HEK293 (cell line): Measurements from ENCODE around the gene PKHD1.

Source experiments
- CTCF ChIA-PET: fragments of 350-600 bp; formaldehyde crosslinking; extraction: SDS; loops from one replicate; lab custom pipeline; 2021; ENCODE audit warnings: antibody characterized with exemption; lab: Yijun Ruan, JAX
- POLR2A ChIA-PET: fragments of 300-600 bp; formaldehyde crosslinking; extraction: SDS; loops from one replicate; lab custom pipeline; 2020; ENCODE audit warnings: antibody characterized with exemption, inconsistent platforms; lab: Yijun Ruan, JAX
- H3K27ac ChIP-seq: fragments of 200-500 bp; sonication (Bioruptor generic); 2 replicates; pipeline ENCODE4 v1.5.1; 2014; ENCODE audit warnings: low read depth, low read length, control low read depth, inconsistent platforms; ENCODE audit errors: extremely low read depth
- H3K36me3 ChIP-seq, 2 experiments: fragments of 200-500 bp in 1 of 2; sonication (Bioruptor generic) in 1 of 2; 1 replicate in 1 of 2; 2 replicates in 1 of 2; pipeline ENCODE4 v1.5.1; 2014 to 2017; ENCODE audit warnings: inconsistent platforms in 2 of 2, low read length in 2 of 2; ENCODE audit not compliant: control insufficient read depth in 2 of 2, insufficient read depth in 1 of 2
- H3K4me1 ChIP-seq: fragments of 200-500 bp; sonication (Bioruptor generic); 2 replicates; pipeline ENCODE4 v1.5.1; 2014; ENCODE audit warnings: mild to moderate bottlenecking, low read length, inconsistent platforms; ENCODE audit not compliant: control insufficient read depth, insufficient read depth
- H3K4me3 ChIP-seq: 2 replicates; pipeline ENCODE4 v1.5.1; 2011; ENCODE audit warnings: low read depth, mild to moderate bottlenecking, control low read depth, low read length, moderate library complexity
- H3K9me3 ChIP-seq: fragments of 200-500 bp; sonication (Bioruptor generic); 2 replicates; pipeline ENCODE4 v1.5.1; 2014; ENCODE audit warnings: low read depth, low read length, inconsistent platforms; ENCODE audit not compliant: control insufficient read depth, insufficient read depth
- ATF2 ChIP-seq: fragments of 450-650 bp; formaldehyde crosslinking; IDR thresholded peaks from 2 replicates; pipeline ENCODE4 v1.5.1; 2016; ENCODE audit warnings: missing biosample characterization, missing genetic modification characterization, low read depth
- KLF1 ChIP-seq: fragments of 450-650 bp; formaldehyde crosslinking; IDR thresholded peaks from 2 replicates; pipeline ENCODE4 v1.5.1; 2016; ENCODE audit warnings: missing biosample characterization, missing genetic modification characterization
- KLF16 ChIP-seq: fragments of 450-650 bp; formaldehyde crosslinking; IDR thresholded peaks from 2 replicates; pipeline ENCODE4 v1.5.1; 2017; ENCODE audit warnings: missing biosample characterization, missing genetic modification characterization
- KLF9 ChIP-seq: fragments of 450-650 bp; formaldehyde crosslinking; IDR thresholded peaks from 2 replicates; pipeline ENCODE4 v1.5.1; 2016; ENCODE audit warnings: missing biosample characterization, missing genetic modification characterization, low read depth
- PRDM1 ChIP-seq: fragments of 450-650 bp; formaldehyde crosslinking; IDR thresholded peaks from 2 replicates; pipeline ENCODE4; 2016; ENCODE audit warnings: missing biosample characterization, missing genetic modification characterization
- SALL2 ChIP-seq: fragments of 450-650 bp; formaldehyde crosslinking; IDR thresholded peaks from 2 replicates; pipeline ENCODE4 v1.5.0; 2017; ENCODE audit warnings: missing biosample characterization, mild to moderate bottlenecking, missing genetic modification characterization, borderline replicate concordance
- WT1 ChIP-seq: fragments of 450-650 bp; formaldehyde crosslinking; IDR thresholded peaks from 2 replicates; pipeline ENCODE4 v1.5.1; 2016; ENCODE audit warnings: missing biosample characterization, missing genetic modification characterization
- YY1 ChIP-seq: fragments of 450-650 bp; formaldehyde crosslinking; IDR thresholded peaks from 2 replicates; pipeline ENCODE4 v1.5.1; 2018; ENCODE audit warnings: missing biosample characterization, missing genetic modification characterization
- ZBTB1 ChIP-seq: fragments of 450-650 bp; formaldehyde crosslinking; IDR thresholded peaks from 2 replicates; pipeline ENCODE4 v1.5.1; 2016; ENCODE audit warnings: missing biosample characterization, missing genetic modification characterization
- ZNF140 ChIP-seq: fragments of 450-650 bp; formaldehyde crosslinking; IDR thresholded peaks from 2 replicates; pipeline ENCODE4 v1.5.1; 2016; ENCODE audit warnings: missing biosample characterization, missing genetic modification characterization
- ZNF169 ChIP-seq: fragments of 450-650 bp; formaldehyde crosslinking; IDR thresholded peaks from 2 replicates; pipeline ENCODE4 v1.5.1; 2016; ENCODE audit warnings: missing biosample characterization, missing genetic modification characterization
- ZNF19 ChIP-seq: fragments of 450-650 bp; formaldehyde crosslinking; IDR thresholded peaks from 2 replicates; pipeline ENCODE4; 2016; ENCODE audit warnings: missing biosample characterization, missing genetic modification characterization, low read depth
- ZNF24 ChIP-seq: fragments of 450-650 bp; formaldehyde crosslinking; IDR thresholded peaks from 2 replicates; pipeline ENCODE4 v1.5.1; 2016; ENCODE audit warnings: missing biosample characterization, missing genetic modification characterization
- ZNF423 ChIP-seq: fragments of 450-650 bp; formaldehyde crosslinking; IDR thresholded peaks from 2 replicates; pipeline ENCODE4 v1.5.1; 2016; ENCODE audit warnings: missing biosample characterization, missing genetic modification characterization
- ZNF426 ChIP-seq: fragments of 450-650 bp; formaldehyde crosslinking; IDR thresholded peaks from 2 replicates; pipeline ENCODE4 v1.5.1; 2017; ENCODE audit warnings: missing biosample characterization, missing genetic modification characterization, mild to moderate bottlenecking, inconsistent platforms, moderate library complexity
- ZNF518A ChIP-seq: fragments of 450-650 bp; formaldehyde crosslinking; conservative IDR thresholded peaks from 2 replicates; pipeline ENCODE4 v1.5.1; 2016; ENCODE audit warnings: low read depth, missing biosample characterization, missing genetic modification characterization
- ZNF654 ChIP-seq: fragments of 450-650 bp; formaldehyde crosslinking; IDR thresholded peaks from 2 replicates; pipeline ENCODE4 v1.5.1; 2016; ENCODE audit warnings: low read depth, missing biosample characterization, missing genetic modification characterization
- ZNF768 ChIP-seq: fragments of 450-650 bp; formaldehyde crosslinking; IDR thresholded peaks from 2 replicates; pipeline ENCODE4 v1.5.1; 2018; ENCODE audit warnings: missing biosample characterization, mild to moderate bottlenecking, missing genetic modification characterization
- ZNF792 ChIP-seq: fragments of 450-650 bp; formaldehyde crosslinking; IDR thresholded peaks from 2 replicates; pipeline ENCODE4 v1.5.1; 2016; ENCODE audit warnings: missing biosample characterization, missing genetic modification characterization
- ZNF837 ChIP-seq: fragments of 450-650 bp; formaldehyde crosslinking; IDR thresholded peaks from 2 replicates; pipeline ENCODE4 v1.5.1; 2016; ENCODE audit warnings: missing biosample characterization, missing genetic modification characterization
- ZSCAN4 ChIP-seq: fragments of 450-650 bp; formaldehyde crosslinking; IDR thresholded peaks from 2 replicates; pipeline ENCODE4 v1.5.1; 2017; ENCODE audit warnings: missing biosample characterization, missing genetic modification characterization
- ZXDB ChIP-seq: fragments of 450-650 bp; formaldehyde crosslinking; IDR thresholded peaks from 2 replicates; pipeline ENCODE4 v1.5.1; 2016; ENCODE audit warnings: missing biosample characterization, missing genetic modification characterization
- TF ChIP-seq, protein P1 (sequence below): fragments of 450-650 bp; formaldehyde crosslinking; IDR thresholded peaks from 2 replicates; pipeline ENCODE4 v1.5.1; 2016; ENCODE audit warnings: missing biosample characterization, missing genetic modification characterization
- TF ChIP-seq, protein P2 (sequence below): fragments of 450-650 bp; formaldehyde crosslinking; IDR thresholded peaks from 2 replicates; pipeline ENCODE4 v1.5.1; 2016; ENCODE audit warnings: missing biosample characterization, missing genetic modification characterization

Gene PKHD1

GRCh38 chr6:51598171-51598570, 489.2 kb downstream of the PKHD1 start:
- Histone ChIP-seq H3K4me3 (no peak overlapping the region), H3K27ac (no peak overlapping the region), H3K4me1 (no peaks in the 10 kb centered on the region), H3K36me3 (no peaks in the 10 kb centered on the region), H3K9me3 (no peaks in the 10 kb centered on the region)
- TF ChIP-seq ZNF518A (no peak), KLF9 (tag by site-specific recombination) (no peak), ZNF140 (tag by site-specific recombination) (no peak), SALL2 (tag by site-specific recombination) (no peak), PRDM1 (tag by site-specific recombination) (no peak), YY1 (tag by site-specific recombination) (no peak), ZXDB (tag by site-specific recombination) (no peak), KLF16 (tag by site-specific recombination) (no peak)
- TF ChIP-seq, protein P1, sequence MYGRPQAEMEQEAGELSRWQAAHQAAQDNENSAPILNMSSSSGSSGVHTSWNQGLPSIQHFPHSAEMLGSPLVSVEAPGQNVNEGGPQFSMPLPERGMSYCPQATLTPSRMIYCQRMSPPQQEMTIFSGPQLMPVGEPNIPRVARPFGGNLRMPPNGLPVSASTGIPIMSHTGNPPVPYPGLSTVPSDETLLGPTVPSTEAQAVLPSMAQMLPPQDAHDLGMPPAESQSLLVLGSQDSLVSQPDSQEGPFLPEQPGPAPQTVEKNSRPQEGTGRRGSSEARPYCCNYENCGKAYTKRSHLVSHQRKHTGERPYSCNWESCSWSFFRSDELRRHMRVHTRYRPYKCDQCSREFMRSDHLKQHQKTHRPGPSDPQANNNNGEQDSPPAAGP (tag by site-specific recombination), result no peak
- ChIA-PET POLR2A (no interaction called here), CTCF (no interaction called here)

DNA sequence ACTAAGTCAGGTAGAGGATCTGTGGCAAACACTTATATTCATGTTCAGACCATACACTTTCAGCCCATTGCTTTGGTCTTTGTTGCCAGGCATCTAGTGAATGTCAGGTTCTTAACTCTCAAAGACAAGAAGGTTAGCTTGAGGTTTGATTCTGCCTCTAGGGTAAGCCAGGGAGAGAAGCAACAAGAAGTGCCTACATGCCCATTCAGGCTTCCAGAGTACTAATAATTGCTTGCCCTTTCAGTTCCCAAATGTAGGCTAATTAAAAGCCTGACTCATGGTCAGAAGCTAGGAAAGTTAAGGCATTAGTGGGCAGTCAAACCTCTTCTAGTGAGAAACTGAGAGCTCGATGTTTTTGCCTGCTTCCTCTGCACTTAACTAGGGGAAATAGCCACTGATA, 492.4 kb downstream of the PKHD1 start:
- Histone ChIP-seq H3K9me3 (no peaks in the 10 kb centered on the region), H3K4me1 (no peaks in the 10 kb centered on the region), H3K36me3 (no peaks in the 10 kb centered on the region)
- no peak for TF ChIP-seq ZBTB1 (tag by site-specific recombination)
- no peak for TF ChIP-seq ZNF837 (tag by site-specific recombination)
- TF ChIP-seq ZNF169, result no peak
- no peak for TF ChIP-seq WT1
- TF ChIP-seq ZNF654 (tag by site-specific recombination), result no peak
- TF ChIP-seq, all 188 proteins: peak for 0
- Histone ChIP-seq H3K27ac (no peak overlapping the region), H3K4me3 (no peak overlapping the region)
- ChIA-PET CTCF (interaction anchor here (0.6 kb wide), 1 partner anchor 460 kb away, joined by 4 read pairs; no protein-coding TSS in a partner anchor), POLR2A (no interaction called here)

DNA sequence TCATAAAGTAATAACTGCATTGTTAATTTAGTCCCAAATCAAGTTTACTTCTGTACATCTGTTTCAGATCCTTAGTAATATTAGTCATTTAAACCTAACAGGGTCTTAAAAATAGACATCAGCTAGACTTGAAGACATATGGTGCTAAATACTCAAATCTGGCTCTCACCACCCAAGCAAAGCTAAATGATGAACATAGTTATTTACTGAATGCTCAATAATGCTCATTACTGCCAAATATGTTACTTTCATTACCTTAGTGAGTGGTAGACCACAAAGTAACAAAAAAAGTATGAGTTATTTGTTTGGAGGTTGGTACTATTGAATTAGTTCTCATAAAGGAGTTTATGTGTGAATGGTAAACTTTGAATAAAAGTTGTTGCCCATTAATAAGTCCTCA, 502.1 kb downstream of the PKHD1 start:
- CTCF ChIA-PET, result interaction anchor here (0.6 to 0.9 kb wide), 2 partner anchors 26 to 857 kb away, joined by 5 to 6 read pairs; no protein-coding TSS in a partner anchor
- H3K27ac ChIP-seq, result no peak overlapping the region
- POLR2A ChIA-PET, result no interaction called here
- TF ChIP-seq ZNF24 (no peak), ATF2 (no peak), ZNF768 (tag by site-specific recombination) (no peak), KLF1 (tag by site-specific recombination) (no peak), ZNF19 (tag by site-specific recombination) (no peak), ZBTB1 (tag by site-specific recombination) (no peak), ZNF426 (tag by site-specific recombination) (no peak), ZSCAN4 (tag by site-specific recombination) (no peak), ZNF423 (tag by site-specific recombination) (no peak), ZNF792 (no peak)
- TF ChIP-seq, protein P2, sequence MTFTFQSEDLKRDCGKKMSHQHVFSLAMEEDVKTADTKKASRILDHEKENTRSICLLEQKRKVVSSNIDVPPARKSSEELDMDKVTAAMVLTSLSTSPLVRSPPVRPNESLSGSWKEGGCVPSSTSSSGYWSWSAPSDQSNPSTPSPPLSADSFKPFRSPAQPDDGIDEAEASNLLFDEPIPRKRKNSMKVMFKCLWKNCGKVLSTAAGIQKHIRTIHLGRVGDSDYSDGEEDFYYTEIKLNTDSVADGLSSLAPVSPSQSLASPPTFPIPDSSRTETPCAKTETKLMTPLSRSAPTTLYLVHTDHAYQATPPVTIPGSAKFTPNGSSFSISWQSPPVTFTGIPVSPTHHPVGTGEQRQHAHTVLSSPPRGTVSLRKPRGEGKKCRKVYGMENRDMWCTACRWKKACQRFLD, result no peak

More for the DNA sequence above, 502.1 kb downstream of the PKHD1 start:
- Histone ChIP-seq H3K36me3 (no peaks in the 10 kb centered on the region), H3K4me1 (no peaks in the 10 kb centered on the region), H3K9me3 (no peaks in the 10 kb centered on the region), H3K4me3 (no peak overlapping the region)
